Ramos (cell line): Measurements from ENCODE around the gene FASN.

Experiments used
- in situ Hi-C: fragments of 300-500 bp; cut with MboI; formaldehyde crosslinking; loops from one replicate; pipeline ENCODE4 v1.14.3; 2022; ENCODE audit warnings: low sequenced_read_pairs; ENCODE audit not compliant: unreplicated experiment

Gene FASN

DNA sequence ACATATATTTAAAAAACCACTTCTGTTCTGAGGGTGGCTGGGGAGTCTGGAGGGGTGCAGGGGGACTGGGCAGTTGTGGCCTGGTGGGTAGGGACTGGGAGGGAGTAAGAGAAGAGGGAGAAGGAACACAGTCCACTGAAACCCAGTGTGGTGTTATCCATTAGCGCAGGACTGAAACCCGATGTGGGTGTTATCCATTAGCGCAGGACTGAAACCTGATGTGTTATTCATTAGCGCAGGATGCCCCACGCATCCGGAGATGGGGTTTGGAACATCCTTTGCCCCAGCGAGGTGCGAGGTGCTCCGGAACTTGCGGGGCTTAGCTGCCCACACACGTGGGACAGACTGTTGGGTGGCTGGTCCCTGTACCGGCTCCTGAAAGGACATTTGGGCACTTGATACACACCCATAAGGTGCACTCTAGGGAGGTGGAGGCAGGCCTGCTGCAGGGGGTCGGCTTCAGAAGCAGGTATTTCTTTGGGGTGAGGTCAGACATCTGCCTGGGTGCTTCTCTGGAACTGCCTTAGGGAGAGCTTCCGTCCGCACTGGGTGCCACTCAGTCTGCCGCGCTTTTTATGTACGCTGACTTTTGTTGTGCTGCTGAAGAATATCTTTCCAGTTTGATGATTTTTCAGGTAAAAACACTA, 20.3 kb upstream of the FASN start:
- in situ Hi-C loops = no loop called here

DNA sequence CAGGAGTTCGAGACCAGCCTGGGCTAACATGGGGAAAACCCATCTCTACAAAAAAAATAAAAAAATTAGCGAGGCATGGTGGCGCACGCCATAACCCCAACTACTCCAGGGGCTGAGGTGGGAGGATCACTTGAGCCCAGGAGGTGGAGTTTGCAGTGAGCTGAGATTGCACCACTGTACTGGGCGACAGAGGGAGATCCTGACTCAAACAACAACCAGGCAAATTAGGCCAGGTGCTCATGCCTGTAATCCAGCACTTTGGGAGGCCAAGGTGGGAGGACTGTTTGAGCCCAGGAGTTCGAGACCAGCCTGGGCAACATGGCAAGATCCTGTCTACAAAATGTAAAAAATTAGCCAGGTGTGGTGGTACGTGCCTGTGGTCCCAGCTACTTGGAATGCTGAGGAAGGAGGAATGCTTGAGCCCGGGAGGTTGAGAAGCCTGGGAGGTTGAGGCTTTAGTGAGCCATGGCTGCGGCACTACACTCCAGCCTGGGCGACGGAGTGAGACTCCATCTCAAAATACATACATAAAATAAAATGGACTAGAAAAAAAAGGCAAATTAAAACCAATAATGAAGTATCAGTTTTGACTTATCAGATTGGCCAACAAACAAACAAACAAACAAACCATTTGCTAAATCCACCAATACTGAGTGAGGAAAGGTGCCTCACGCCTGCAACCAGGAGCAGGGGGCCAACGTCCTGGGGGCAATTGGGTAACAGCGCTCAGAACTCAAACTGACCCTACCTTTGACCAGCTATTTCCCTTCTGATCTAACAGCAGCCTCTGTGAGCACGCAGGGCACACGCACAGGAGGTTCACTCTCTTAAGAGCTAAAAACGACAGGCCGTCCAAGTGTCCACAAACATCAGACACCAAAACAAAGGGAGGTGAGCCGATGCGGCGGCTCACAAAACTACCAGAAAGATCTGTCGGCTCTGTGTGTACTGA, 19.4 kb upstream of the FASN start:
- in situ Hi-C loops = no loop called here

DNA sequence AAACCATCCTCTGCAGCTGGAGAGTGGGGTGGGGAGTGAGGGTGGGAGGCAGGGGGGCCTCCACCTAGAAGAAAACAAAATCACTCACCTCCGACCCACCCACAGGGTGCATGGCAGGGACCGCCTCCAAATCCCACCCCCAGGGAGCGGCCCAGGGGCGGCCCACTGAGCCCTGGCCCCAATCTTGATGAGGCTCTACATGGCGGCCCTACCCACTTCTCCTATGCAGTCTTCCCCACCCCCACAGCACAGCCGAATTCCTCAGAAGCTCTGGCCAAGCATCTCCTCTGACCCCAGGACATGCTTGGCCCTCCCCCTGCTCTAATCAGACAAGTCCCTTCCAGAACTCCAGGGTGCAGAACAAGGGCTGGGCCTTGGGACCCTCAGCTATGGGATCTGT, 18.2 kb upstream of the FASN start:
- in situ Hi-C loops = no loop called here

DNA sequence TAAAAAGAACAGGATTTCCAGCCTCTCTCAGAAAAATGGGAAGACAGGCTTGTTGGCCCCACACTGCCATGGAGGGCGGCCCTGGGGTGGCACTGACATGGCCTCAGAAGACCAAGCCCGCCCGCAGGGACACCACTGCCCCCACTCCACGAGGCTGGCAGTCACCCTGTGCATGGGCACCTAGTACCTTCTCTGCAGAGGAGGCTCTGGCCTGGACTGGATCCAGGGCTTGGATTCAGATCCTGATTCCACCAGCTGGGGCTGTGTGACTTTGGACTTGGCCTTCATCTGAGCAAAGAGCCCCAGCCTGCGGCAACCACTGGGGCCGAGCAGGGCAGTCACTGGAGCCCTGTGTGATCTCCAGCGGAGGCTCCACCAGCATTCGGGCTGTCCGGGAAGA, 16.8 kb upstream of the FASN start:
- in situ Hi-C loops = no loop called here

DNA sequence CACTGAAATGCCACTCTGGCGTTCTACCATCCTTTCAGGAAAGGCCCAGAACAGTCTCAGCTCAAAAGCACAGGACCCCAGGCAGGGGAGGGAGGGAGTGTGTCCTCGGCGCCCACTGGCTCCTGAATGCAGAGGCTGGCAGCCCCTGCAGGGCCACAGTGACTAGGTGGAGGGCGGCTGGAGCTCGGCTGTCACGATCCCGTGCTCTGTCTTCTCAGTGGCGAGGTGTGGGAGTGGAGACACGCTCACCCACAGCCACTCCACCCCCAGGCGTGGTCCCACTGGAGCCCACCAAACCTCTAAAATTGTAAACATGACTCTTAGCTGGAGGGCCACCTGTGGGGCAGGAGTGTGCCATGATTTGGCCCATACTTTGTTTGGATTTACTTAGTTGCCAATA, 16.4 kb upstream of the FASN start:
- in situ Hi-C loops = no loop called here

DNA sequence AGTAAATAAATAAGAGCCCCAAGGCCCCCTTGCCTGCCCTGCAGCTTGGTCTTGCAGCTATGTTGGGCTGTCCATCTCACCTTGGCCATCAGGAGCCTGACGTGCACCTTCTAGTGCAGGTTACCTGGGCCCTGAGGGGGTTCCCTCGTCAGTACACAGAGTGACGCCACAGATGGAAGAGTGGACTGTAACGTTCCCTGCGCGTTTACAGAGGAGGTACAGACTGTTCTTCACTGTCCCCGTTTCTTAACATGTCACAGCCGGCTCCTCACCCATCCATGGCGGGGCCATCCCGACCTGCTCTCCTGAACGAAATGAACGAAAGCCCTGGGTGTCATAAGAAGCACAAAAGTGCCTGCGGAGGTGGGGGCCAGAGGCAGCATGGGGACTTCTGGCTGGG, 15.9 kb upstream of the FASN start:
- in situ Hi-C loops = no loop called here

DNA sequence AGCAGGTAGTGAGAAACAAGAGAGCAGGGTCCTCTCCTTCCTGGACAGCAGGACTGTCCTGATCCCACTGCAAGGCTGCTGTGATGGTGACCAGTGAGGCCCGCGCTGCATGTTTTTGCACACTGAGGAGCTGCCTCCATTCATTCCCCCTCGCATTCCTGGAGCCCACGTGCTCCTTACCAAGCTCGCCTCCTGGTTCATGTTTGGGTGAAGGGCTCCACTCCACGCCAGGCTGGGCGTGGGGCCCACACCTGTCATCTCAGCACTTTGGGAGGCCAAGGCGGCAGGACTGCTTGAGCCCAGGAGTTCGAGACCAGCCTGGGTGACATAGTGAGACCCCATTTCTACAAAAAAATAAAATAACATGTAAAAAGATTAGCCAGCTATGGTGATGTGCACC, 15.4 kb upstream of the FASN start:
- in situ Hi-C loops = no loop called here

DNA sequence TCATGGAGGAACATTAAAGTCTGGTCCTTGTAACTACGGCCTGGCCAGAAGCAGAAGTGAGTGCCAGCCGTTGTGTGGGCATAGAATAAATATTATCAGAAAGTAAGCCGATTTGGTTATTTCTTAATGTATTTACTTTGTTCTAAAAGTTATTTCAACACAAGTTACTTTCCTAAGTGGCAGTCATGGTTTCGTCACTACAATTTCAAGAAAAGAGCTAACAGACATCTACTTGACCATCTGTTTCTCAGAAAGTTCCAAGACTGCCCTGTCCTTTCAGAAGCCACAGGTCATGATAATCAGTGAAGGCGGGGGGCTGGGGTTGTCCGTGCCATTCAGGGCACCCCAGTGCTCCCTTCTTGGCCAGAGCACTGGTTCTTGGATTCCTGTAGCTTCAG, 14.9 kb upstream of the FASN start:
- in situ Hi-C loops = no loop called here

DNA sequence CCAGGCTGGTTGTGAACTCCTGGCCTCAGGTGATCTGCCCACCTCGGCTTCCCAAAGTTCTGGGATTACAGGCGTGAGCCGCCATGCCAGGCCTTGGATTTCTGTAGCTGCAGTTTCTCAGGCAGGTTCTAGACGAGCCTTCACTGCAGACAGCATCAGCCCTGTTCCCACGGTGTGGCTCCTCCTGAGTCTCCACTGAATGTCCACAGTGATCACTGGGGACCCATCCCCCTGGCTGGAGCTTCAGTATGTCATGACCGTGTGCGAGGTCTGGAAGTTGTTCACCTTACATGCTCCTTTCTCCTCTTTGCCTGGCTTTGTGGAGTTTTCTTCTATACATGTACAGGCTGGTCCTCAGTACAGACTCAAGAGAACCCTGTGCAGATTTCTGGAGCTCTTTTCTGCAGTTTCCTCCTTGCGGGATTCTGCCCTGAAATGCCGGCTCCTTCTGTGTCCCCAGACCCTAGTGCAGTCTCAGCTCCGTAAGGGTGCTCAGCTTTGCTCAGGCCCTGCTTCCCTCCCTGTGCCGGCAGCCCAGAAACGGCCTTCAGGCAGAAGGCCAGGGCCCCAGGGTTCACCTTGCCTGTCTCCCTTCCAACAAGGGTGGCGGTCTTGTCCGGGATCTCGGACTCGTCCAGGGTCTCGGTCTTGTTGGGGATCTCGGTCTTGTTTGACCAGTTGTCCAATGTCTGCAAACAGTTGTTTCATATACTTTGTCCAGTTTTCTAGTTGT, 14.3 kb upstream of the FASN start:
- in situ Hi-C loops = no loop called here

DNA sequence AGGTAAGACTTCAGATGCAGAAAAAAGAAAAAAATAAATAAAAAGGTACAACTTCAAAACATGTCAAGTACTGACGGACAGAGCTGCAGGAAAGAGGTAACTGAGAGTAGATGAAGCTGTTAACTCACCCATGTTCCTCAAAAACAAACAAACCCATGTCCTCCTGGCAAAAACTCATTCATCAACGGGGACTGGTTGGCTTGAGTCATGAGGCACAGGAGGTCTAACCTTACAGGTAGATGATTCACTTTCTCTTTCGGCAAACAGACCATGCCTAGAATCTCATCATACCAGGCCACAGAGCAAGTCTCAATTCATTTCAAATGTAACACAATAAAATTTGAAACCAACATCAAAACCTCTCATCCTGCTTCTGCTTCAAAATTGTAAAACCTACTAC, 12.3 kb upstream of the FASN start:
- in situ Hi-C loops = no loop called here

DNA sequence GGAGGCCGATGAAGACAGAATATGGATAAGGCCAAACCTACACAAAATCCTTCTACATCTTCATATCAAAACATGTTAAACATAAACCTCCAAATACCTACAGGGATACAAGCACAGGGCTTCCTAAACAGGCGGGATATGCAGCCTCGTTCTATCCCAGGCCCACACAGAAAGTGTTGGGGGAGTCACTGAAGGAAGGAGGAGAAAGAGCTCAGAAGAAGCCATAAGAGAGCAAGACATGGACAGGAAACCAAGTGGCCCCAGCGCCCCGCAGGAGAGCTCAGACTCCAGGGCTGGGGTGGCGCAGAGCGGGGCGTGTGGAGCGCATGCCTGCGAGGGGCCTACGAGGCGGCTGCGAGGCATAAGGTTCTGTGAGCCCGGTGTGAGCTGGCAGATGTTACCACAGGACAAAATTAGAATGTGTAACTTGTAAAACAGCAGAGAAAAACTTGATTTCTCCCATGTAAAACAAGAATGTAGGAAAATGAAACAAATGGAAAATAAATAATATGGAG, 11.0 kb upstream of the FASN start:
- in situ Hi-C loops = no loop called here

DNA sequence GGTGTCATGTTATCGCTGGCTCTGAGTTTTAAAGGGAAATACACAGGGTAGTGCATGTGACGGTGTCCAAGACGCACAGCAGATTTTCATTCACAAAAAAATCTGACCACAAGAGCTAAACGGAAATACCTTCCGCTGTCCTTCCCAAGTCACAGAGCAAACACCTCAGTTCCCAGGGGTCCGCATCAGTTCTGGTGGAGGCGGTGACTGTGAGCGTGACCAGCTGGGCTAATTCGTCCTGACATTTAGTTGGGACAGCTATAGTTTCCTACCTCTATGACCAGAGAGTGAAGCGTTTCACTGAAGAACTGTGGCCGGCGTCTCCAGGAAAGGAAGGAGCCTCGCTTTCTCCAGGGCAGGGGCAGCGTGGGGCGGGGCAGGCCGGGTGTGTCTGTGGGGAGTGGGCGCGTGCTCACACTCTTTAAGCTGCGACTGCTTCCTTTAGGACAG, 10.5 kb upstream of the FASN start:
- in situ Hi-C loops = no loop called here

DNA sequence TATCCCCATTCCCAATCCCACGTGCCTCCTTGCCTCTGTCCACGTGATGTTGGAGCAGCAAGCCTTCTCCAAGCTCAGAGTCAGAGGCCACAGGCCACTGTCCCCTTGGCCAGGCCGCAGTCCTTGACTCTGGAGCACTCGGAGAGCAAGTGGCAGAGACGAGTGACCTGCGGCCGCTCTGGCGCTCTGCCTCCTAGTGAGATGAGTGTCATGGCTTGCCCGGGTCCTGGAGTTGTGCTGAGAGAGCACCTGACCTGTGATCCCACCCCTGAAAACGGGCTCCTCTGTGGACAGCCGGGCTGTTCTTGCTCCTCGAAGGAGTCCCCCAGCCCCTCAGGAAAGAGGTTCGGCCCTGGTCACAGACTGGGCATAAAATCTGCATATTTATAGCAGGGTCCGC, 10.0 kb upstream of the FASN start:
- in situ Hi-C loops = no loop called here

DNA sequence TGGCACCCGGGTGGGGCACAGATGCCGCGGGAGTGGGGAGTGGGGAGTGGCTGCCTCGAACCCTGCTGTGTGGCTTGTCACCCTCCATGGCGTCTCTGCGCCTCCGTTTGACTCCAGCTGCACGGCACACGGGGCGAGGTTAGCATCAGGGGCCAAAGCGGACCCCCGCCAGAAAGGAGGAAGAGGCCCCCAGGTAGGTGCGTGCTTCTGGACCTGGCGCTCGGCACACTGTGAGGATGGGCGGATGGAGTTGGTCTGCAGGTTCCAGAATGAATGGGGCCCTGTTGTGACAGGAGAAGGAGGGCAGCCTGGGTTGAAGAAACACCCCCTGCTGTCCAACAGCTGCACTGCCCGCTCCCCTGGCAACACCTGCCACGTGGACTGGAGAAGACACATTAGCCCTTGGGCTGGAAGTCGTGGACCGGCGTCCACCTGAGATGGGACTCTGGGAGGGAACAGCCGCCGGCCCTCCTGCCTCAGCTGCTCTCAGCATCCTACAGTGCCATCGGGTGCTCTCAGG, 9.4 kb upstream of the FASN start:
- in situ Hi-C loops = no loop called here

DNA sequence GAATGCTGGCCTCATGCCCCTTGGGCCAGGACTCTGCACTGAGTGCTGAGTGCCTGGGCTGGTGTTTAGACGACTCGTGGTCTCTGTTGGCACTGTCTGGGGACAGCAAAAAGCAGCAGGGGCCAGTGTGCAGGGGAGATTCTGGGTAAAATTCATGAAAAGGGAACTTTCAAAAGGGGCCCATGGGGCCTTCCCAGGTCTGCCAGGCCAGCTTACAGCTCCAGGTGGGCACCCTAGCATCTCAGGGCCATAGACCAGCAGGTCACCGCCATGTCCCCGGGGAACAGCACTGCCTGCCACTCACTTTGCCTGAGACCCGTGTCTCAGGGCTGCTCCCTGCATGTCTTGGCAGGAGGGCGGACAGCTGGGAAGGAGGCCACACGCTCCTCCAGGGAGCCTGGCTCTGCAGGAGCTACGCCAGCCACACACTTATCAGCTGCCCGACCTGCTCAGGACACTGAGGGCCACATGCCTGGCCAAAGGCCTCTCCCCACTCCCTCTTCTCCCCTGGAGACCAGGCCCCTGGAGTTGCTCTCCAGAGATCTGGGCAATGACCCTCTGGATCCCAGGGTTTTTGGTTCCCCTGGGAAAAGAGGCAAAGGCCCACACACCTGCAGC, 8.8 kb upstream of the FASN start:
- in situ Hi-C loops = no loop called here

DNA sequence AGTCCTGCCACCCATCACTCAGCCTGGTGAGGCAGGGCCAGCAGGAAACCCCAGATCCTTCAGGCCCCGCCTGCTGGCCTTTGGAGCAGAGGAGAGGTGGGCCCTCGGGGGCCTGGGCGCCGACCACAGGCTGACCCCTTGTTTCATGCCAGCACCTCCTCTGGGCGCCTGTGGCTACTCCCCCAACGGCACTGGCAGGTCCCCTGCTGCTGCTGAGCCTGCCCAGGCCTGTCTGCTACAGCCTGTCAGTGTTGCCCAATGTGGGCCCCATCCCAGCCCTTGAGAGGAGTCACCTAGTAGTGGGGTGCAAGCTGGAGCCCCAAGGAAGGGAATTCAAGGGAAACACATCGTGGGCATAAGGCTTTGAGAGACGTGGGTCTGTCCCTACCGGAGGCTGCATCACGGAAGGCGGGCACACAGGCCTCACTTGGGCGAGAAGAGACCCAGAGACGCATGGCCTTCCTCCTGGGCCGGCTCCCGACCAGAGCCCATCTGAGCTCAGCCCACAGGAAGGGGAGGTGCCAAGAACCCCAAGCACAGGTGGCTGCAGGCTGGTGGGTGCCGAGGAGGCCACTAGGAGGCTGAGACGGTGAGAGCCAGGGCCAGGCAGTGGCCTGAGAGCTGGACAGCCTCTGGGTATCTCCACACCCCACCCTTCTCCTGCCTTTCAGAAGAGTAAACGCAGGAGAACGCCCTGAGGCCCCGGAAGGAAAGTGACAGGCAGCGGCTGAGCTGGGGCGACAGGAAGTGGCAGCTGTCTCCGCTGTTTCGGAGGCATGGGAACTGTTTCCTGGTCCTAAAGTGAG, 8.0 kb upstream of the FASN start:
- in situ Hi-C loops = no loop called here

DNA sequence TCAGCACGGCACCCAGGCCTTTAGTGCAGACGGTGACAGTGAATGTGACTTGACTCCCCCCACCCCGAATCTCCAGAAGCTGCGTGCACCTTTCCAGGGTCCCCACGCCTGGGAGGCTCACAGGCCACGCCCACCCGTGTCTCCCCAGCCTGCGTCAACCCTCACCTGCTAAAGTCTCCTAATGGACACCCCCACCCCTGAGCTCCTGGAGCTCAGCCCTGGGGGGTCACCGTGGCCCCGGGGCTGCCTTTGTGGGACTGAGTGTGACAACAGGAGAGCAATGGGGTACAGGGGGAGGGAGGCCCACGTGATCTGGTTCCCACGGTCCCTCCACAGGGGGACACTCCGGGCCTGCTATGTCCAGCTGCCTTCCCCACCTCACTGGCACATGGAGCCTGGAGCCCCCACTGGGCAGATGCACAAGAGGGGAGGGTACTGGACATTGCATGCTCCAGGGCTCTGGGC, 7.4 kb upstream of the FASN start:
- in situ Hi-C loops = no loop called here

DNA sequence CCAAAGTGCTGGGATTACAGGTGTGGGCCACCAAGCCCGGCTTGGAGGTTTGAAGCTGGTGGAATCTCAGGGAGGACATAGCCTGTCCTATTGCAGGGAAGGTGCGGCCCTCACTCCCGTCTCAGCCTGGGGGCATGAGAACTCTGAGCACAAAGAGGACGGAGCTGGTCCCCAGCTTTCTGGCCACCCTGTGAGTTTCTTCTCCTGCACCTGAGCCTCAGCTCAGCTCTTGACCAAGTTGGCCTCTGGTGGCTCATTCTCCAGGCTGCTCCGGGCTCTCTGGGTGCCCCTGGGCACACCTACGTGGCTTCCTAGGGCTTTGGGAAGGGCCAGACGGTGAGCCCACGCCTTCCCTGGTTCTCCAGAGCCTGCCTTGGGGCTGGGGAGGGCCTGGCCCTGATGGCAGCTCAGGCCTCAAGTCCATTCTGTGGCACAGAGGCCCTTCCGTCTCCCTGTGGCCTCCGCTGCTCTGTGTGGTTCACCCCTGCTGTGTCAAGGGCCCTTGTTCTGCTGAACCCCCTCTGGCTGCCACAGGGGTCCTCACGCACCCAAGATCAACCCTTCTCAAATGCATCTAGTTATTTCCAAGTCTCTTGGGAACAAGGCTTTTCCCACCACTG, 6.9 kb upstream of the FASN start:
- in situ Hi-C loops = no loop called here
